Breast epithelium (tissue), 3 donors: ENCODE results near the gene ARHGAP31.

Source experiments
- POLR2A ChIP-seq: fragments of 450-650 bp; IDR thresholded peaks from one replicate; pipeline ENCODE4 v1.6.1; 2016; ENCODE audit warnings: antibody characterized with exemption, mild to moderate bottlenecking, moderate library complexity
- POLR2AphosphoS5 ChIP-seq, 3 donors: sonication (generic); formaldehyde crosslinking; IDR thresholded peaks; one replicate each; pipeline ENCODE4 v1.6.1; 2017; ENCODE audit warnings: antibody characterized with exemption in 3 of 3
- TF ChIP-seq, protein P1 (sequence below), 3 donors: fragments of 450-650 bp; IDR thresholded peaks; one replicate each; pipeline ENCODE4 v1.5.1; 2016 to 2017; ENCODE audit warnings: antibody characterized with exemption in 3 of 3, mild to moderate bottlenecking in 3 of 3, moderate library complexity in 3 of 3

DNA sequence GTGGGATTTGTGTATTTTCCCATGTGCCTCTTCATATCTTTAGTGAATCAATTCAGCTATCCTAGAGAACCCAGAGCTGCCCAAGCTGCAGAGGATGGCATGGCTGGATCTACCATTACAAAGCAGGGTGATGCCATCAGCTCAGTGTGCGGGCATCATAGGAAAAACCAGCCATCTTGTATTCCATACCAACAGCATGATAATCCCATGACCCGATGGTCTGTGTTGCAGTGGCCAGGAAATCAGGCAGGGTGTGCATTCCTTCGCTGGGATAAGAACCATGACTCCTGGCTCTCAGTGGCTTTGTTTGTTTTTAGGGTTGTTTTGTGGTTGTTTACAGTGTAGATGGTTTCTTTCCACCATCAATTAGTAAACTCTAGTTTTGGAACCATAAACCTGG is 36.0 kb downstream of the ARHGAP31 start:
- no peak for TF ChIP-seq POLR2A
- TF ChIP-seq, protein P1, sequence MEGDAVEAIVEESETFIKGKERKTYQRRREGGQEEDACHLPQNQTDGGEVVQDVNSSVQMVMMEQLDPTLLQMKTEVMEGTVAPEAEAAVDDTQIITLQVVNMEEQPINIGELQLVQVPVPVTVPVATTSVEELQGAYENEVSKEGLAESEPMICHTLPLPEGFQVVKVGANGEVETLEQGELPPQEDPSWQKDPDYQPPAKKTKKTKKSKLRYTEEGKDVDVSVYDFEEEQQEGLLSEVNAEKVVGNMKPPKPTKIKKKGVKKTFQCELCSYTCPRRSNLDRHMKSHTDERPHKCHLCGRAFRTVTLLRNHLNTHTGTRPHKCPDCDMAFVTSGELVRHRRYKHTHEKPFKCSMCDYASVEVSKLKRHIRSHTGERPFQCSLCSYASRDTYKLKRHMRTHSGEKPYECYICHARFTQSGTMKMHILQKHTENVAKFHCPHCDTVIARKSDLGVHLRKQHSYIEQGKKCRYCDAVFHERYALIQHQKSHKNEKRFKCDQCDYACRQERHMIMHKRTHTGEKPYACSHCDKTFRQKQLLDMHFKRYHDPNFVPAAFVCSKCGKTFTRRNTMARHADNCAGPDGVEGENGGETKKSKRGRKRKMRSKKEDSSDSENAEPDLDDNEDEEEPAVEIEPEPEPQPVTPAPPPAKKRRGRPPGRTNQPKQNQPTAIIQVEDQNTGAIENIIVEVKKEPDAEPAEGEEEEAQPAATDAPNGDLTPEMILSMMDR (IDR thresholded peaks at IDR 0.05), result no peak
- TF ChIP-seq POLR2AphosphoS5 (IDR thresholded peaks at IDR 0.05), result no peak
